K562 (cell line): ENCODE results near the gene PEF1. TPM values are rescaled to one million over a fixed set of nuclear protein-coding genes. Genes with fewer than 3 reads are reported as not detected.

Source experiments
- ATAC-seq: fragments of 200-7000 bp; cut with Tn5 transposase; 3 replicates; pipeline ENCODE4 v1.9.1; 2020; ENCODE audit warnings: moderate library complexity
- BruUV-seq: library from RNA; stranded (reverse); fragments of 400-500 nt; replicated peaks from 2 replicates; lab custom pipeline; 2021; lab: Mats Ljungman, UMichigan
- CTCF ChIA-PET: fragments of 300-600 bp; formaldehyde crosslinking; extraction: SDS; loops from one replicate; lab custom pipeline; 2021; ENCODE audit warnings: low intra/inter-chr PET ratio; lab: Yijun Ruan, JAX
- POLR2A ChIA-PET: fragments of 300-600, 350-650 bp; sonication (Branson Sonifier 250); formaldehyde crosslinking; extraction: SDS; loops from one replicate; lab custom pipeline; 2021; ENCODE audit warnings: antibody characterized with exemption, inconsistent platforms; lab: Yijun Ruan, JAX
- DNase-seq, 4 experiments: peaks; one replicate each; pipeline versions ENCODE4 v3.0.0 to v3.0.0-alpha.2; 2011 to 2018; ENCODE audit warnings: low spot score in 3 of 4, mixed read lengths in 3 of 4; ENCODE audit errors: extremely low read depth in 1 of 4
- FAIRE-seq: peaks from 2 replicates; lab custom pipeline; 2011; peaks lifted over from hg19 to GRCh38; lab: Jason Lieb, UNC
- H2AFZ ChIP-seq: 2 replicates; pipeline ENCODE4 v1.6.0; 2011; ENCODE audit warnings: low read depth, low read length, control low read depth, inconsistent platforms
- H3K27ac ChIP-seq: fragments of 200-600 bp; 3 replicates; pipeline ENCODE4 v1.8.0; 2011; ENCODE audit warnings: low read depth, mild to moderate bottlenecking, control low read depth, inconsistent platforms, low read length, moderate library complexity, mixed read lengths; ENCODE audit errors: extremely low read depth
- H3K27me3 ChIP-seq, 2 experiments: fragments of 300-600 bp in 1 of 2; 2 replicates in 1 of 2; 3 replicates in 1 of 2; pipeline versions ENCODE4 v1.6.0 to v1.8.0; 2011; ENCODE audit warnings: inconsistent platforms in 2 of 2, low read length in 2 of 2, mild to moderate bottlenecking in 1 of 2, mixed read lengths in 1 of 2, moderate library complexity in 1 of 2; ENCODE audit not compliant: control insufficient read depth in 2 of 2, insufficient read depth in 2 of 2
- H3K36me3 ChIP-seq: fragments of 300-600 bp; 3 replicates; pipeline ENCODE4 v1.8.0; 2011; ENCODE audit warnings: mild to moderate bottlenecking, low read length, inconsistent platforms; ENCODE audit not compliant: control insufficient read depth, insufficient read depth
- H3K4me1 ChIP-seq, 2 experiments: fragments of 200-600 bp in 1 of 2; replicated peaks in 1 of 2; 2 replicates in 1 of 2; 3 replicates in 1 of 2; pipeline versions ENCODE4 v1.5.1 to v1.8.0; 2011; ENCODE audit warnings: inconsistent platforms in 2 of 2, low read length in 2 of 2, mild to moderate bottlenecking in 1 of 2, mixed read lengths in 1 of 2, moderate library complexity in 1 of 2; ENCODE audit not compliant: control insufficient read depth in 2 of 2, insufficient read depth in 2 of 2
- H3K4me2 ChIP-seq: 2 replicates; pipeline ENCODE4 v1.6.1; 2011; ENCODE audit warnings: low read length, control low read depth, inconsistent platforms, mixed read lengths; ENCODE audit not compliant: insufficient read depth
- H3K4me3 ChIP-seq: fragments of 200-600 bp; sonication (generic), shearing (Covaris generic); 2 replicates; pipeline ENCODE4 v1.5.1; 2016; ENCODE audit warnings: control low read depth, inconsistent platforms
- H3K79me2 ChIP-seq: fragments of 200-600 bp; 3 replicates; pipeline ENCODE4 v1.8.0; 2011; ENCODE audit warnings: low read length, inconsistent platforms; ENCODE audit not compliant: control insufficient read depth, insufficient read depth
- H3K9ac ChIP-seq, 2 experiments: 2 replicates each; pipeline versions ENCODE4 v1.6.0 to v1.6.1; 2011; ENCODE audit warnings: low read depth in 2 of 2, low read length in 2 of 2, control low read depth in 1 of 2, inconsistent platforms in 1 of 2, mild to moderate bottlenecking in 1 of 2, mixed read lengths in 1 of 2; ENCODE audit not compliant: insufficient read depth in 1 of 2
- H3K9me1 ChIP-seq: one replicate; pipeline ENCODE4 v1.6.0; 2011; ENCODE audit warnings: inconsistent platforms, mild to moderate bottlenecking, low read length, moderate library complexity; ENCODE audit not compliant: control insufficient read depth, insufficient read depth
- H3K9me3 ChIP-seq: replicated peaks from 2 replicates; pipeline ENCODE4 v1.5.1; 2011; ENCODE audit warnings: low read depth, low read length, inconsistent platforms; ENCODE audit not compliant: control insufficient read depth, insufficient read depth
- H4K20me1 ChIP-seq: replicated peaks from 2 replicates; pipeline ENCODE4 v1.6.1; 2011; ENCODE audit warnings: low read length, inconsistent platforms, mixed read lengths; ENCODE audit not compliant: control insufficient read depth, insufficient read depth
- GABPB1 ChIP-seq: sonication (generic); formaldehyde crosslinking; IDR thresholded peaks from 2 replicates; pipeline ENCODE4 v1.8.0; 2022; ENCODE audit warnings: mild to moderate bottlenecking, missing genetic modification reagents
- GMEB1 ChIP-seq: fragments of 250-450 bp; sonication (Bioruptor Pico); IDR thresholded peaks from 2 replicates; pipeline ENCODE4 v1.4.0; 2020; ENCODE audit warnings: mild to moderate bottlenecking
- HLTF ChIP-seq: fragments of 450-650 bp; IDR thresholded peaks from 2 replicates; pipeline ENCODE4 v1.6.1; 2016
- MIER1 ChIP-seq: fragments of 450-650 bp; IDR thresholded peaks from 2 replicates; pipeline ENCODE4 v1.6.1; 2016; ENCODE audit warnings: antibody characterized with exemption, mild to moderate bottlenecking, low read depth
- NKRF ChIP-seq: fragments of 450-650 bp; IDR thresholded peaks from 2 replicates; pipeline ENCODE4 v1.6.1; 2016; ENCODE audit warnings: borderline replicate concordance
- NR2C1 ChIP-seq, 2 experiments: fragments of 450-650 bp; IDR thresholded peaks; 2 replicates each; pipeline ENCODE4 v1.6.1; 2017; ENCODE audit warnings: mild to moderate bottlenecking in 2 of 2, antibody characterized with exemption in 1 of 2, inconsistent platforms in 1 of 2, missing compliant biosample characterization in 1 of 2, missing genetic modification characterization in 1 of 2
- PCBP1 ChIP-seq: fragments of 200-400 bp; formaldehyde crosslinking; IDR thresholded peaks from 2 replicates; pipeline ENCODE4 v1.6.1; 2018; ENCODE audit warnings: mild to moderate bottlenecking, low read depth, low read length; ENCODE audit not compliant: poor library complexity, severe bottlenecking
- RNF2 ChIP-seq: sonication (generic); IDR thresholded peaks from 2 replicates; pipeline ENCODE4 v1.6.1; 2016
- SAFB2 ChIP-seq: fragments of 200-400 bp; formaldehyde crosslinking; IDR thresholded peaks from 2 replicates; pipeline ENCODE4 v1.6.1; 2018; ENCODE audit warnings: borderline replicate concordance, low read length, low read depth, moderate library complexity; ENCODE audit not compliant: severe bottlenecking
- SIN3B ChIP-seq: fragments of 450-650 bp; IDR thresholded peaks from 2 replicates; pipeline ENCODE4 v1.6.1; 2017; ENCODE audit warnings: low read depth, mild to moderate bottlenecking, moderate library complexity
- TBL1XR1 ChIP-seq, 2 experiments: IDR thresholded peaks; 2 replicates each; pipeline ENCODE4 v1.6.1; 2012; ENCODE audit warnings: improper control_type of control experiment in 2 of 2, low read length in 2 of 2, mild to moderate bottlenecking in 1 of 2
- ZBTB34 ChIP-seq: fragments of 250-450 bp; sonication (Bioruptor Pico); IDR thresholded peaks from 2 replicates; pipeline ENCODE4 v1.8.0; 2021; ENCODE audit warnings: mild to moderate bottlenecking, moderate library complexity
- ZNF445 ChIP-seq: fragments of 250-450 bp; sonication (Bioruptor Pico); IDR thresholded peaks from 2 replicates; pipeline ENCODE4 v1.4.0; 2020; ENCODE audit warnings: low read depth, mild to moderate bottlenecking, moderate library complexity
- ZNF511 ChIP-seq: sonication (generic); formaldehyde crosslinking; IDR thresholded peaks from 2 replicates; pipeline ENCODE4 v1.8.0; 2022; ENCODE audit warnings: mild to moderate bottlenecking, missing genetic modification reagents
- ZNF57 ChIP-seq: fragments of 450-650 bp; formaldehyde crosslinking; IDR thresholded peaks from 2 replicates; pipeline ENCODE4 v1.4.0; 2020; ENCODE audit warnings: mild to moderate bottlenecking, moderate library complexity
- ZNF740 ChIP-seq, 3 experiments: fragments of 200-800 bp in 1 of 3; sonication (Bioruptor generic) in 1 of 3; sonication (generic) in 1 of 3; formaldehyde crosslinking in 1 of 3; IDR thresholded peaks; 2 replicates each; pipeline versions ENCODE4 v1.6.1 to v1.8.0; 2016 to 2022; ENCODE audit warnings: mild to moderate bottlenecking in 2 of 3, missing compliant biosample characterization in 2 of 3, missing genetic modification characterization in 2 of 3, missing genetic modification reagents in 1 of 3
- WGBS: fragments of 100-300 bp; shearing (Covaris generic); methylation state at CpG from one replicate; pipeline ENCODE4 v1.1.6; 2016; ENCODE audit warnings: low coverage, mixed read lengths; ENCODE audit not compliant: insufficient coverage; ENCODE audit errors: missing lambda C conversion rate; 5-methylcytosine and 5-hydroxymethylcytosine counted together
- in situ Hi-C: fragments of 300-500 bp; cut with MboI; formaldehyde crosslinking; loops from 4 replicates; pipeline ENCODE4 v1.15.0; 2018; ENCODE audit warnings: inconsistent platforms, mixed read lengths
- intact Hi-C: fragments of 100-400 bp; cut with micrococcal nuclease; formaldehyde crosslinking; loops from 2 replicates; pipeline ENCODE4 v1.14.2; 2022
- polyA plus RNA-seq, 8 experiments: library from polyadenylated mRNA; depleted of rRNA in 4 of 8; stranded (reverse) in 5 of 8; unstranded in 3 of 8; fragments of >200 nt; fragmentation: Nextera tagmentation in 2 of 8; fragmentation: Illumina TruSeq in 1 of 8; extraction: Ambion mirVana in 2 of 8; extraction: Trizol in 1 of 8; gene quantifications; 2 replicates each; pipeline versions ENCODE4 v1.2.1 to v1.2.3, GENCODE V29; 2011 to 2014; ENCODE audit warnings: inconsistent platforms in 1 of 8, missing spikeins in 1 of 8
- total RNA-seq, 7 experiments: library from RNA; depleted of rRNA in 6 of 7; stranded (reverse); fragments of >200 nt in 6 of 7; fragmentation: Illumina TruSeq in 2 of 7; extraction: Trizol in 2 of 7; gene quantifications; 2 replicates each; pipeline versions ENCODE4 v1.2.1 to v1.2.3, GENCODE V29; 2011 to 2021; ENCODE audit warnings: low replicate concordance in 1 of 7

PEF1 gene
- total and polyA plus RNA-seq, 9 of the 15 experiments (the other 6 are each of a cell fraction or from before 2014, with no cell fraction given): 26.3 to 95.5 (median 61.9) TPM

GRCh38 chr1:31661856-31662255 lies 17.2 kb upstream of the PEF1 start:
- in situ Hi-C loops: no loop called here
- H3K9ac ChIP-seq: no peak overlapping the region
- TF ChIP-seq SIN3B (no peak), SAFB2 (no peak), RNF2 (no peak), HLTF (no peak), NR2C1 (IDR thresholded peaks at IDR 0.05) (no peak), NR2C1 (tag; IDR thresholded peaks at IDR 0.05) (no peak), NKRF (no peak), ZBTB34 (CRISPR knock-in tag) (no peak), PCBP1 (no peak), ZNF445 (no peak), ZNF740 (CRISPR knock-in tag; IDR thresholded peaks at IDR 0.05) (no peak), ZNF740 (tag; IDR thresholded peaks at IDR 0.05) (no peak), ZNF511 (no peak), MIER1 (no peak), GMEB1 (CRISPR knock-in tag) (no peak), ZNF57 (CRISPR knock-in tag) (no peak), GABPB1 (CRISPR knock-in tag) (no peak), TBL1XR1 (IDR thresholded peaks at IDR 0.05; ENCODE audit: low read length in 2 of 2) (no peak)

More at GRCh38 chr1:31661856-31662255, 17.2 kb upstream of the PEF1 start:
- Histone ChIP-seq H4K20me1 (peaks cover 19% of the 10 kb centered on the region; the same call in 1 of the 2 replicates), H3K4me3 (no peak overlapping the region), H3K4me1 (peaks cover 0 to 3% of the 10 kb centered on the region in 2 experiments; a peak in 1 of 5 replicates), H3K4me2 (no peak overlapping the region), H3K9me3 (no peaks in the 10 kb centered on the region), H3K27me3 (peaks cover 27 to 78% of the 10 kb centered on the region in 2 experiments; a peak in 4 of 5 replicates), H3K79me2 (no peaks in the 10 kb centered on the region), H3K27ac (no peak overlapping the region), H3K36me3 (no peaks in the 10 kb centered on the region), H3K9me1 (no peaks in the 10 kb centered on the region), H2AFZ (no peak overlapping the region)
- POLR2A ChIA-PET: interaction anchor here (1.4 to 2.0 kb wide), 2 partner anchors 11 to 18 kb away, joined by 7 to 11 read pairs; partner anchors contain the start of gene PEF1
- 1% methylated on average over 6 of the region's 6 CpGs for WGBS
- DNase-seq (no peak), FAIRE-seq (no peak), ATAC-seq (no peak)
- intact Hi-C loops: loop anchor here (2.0 to 5.0 kb wide), 3 partner anchors 43 to 750 kb away; partner anchors contain the start of gene COL16A1
- CTCF ChIA-PET: no interaction called here
- no TSS peak for BruUV-seq
